M059J (cell line): ENCODE data around the gene ZNF391. TPM values are rescaled to one million over a fixed set of nuclear protein-coding genes. Genes with fewer than 3 reads are reported as not detected.
A peak's percentile ranks its signal among the peaks of the same experiment; 100 is the strongest.
"Not testable (repeated sequence)": the region's sequence is repeated elsewhere in the genome, so short reads cannot be mapped to it uniquely, and the experiment has no call there.

Experiments
- DNase-seq: peaks from one replicate; pipeline ENCODE4 v3.0.0-alpha.2; 2012; ENCODE audit warnings: low read depth
- total RNA-seq: library from RNA; depleted of rRNA; stranded (reverse); fragments of >200 nt; shearing (Covaris generic); gene quantifications from 2 replicates; pipeline ENCODE4 v1.2.3, GENCODE V29; 2014; rRNA removed

Gene ZNF391
- 5.2 and 6.6 TPM in 2 replicates for total RNA-seq

GRCh38 chr6:27388293-27389197 lies at the start of gene ZNF391:
ZNF391 (plus strand) TSS chr6:27388759; CDS start chr6:27400371, 11,612 bp downstream.
- peak; percentile 93 for DNase-seq

GRCh38 chr6:27352850-27353249 lies 35.7 kb upstream of the ZNF391 start:
- DNase-seq, result no peak

GRCh38 chr6:27358786-27359185 lies 29.8 kb upstream of the ZNF391 start:
- no peak for DNase-seq

GRCh38 chr6:27359231-27359630 lies 29.3 kb upstream of the ZNF391 start:
- DNase-seq, result no peak

- DNase-seq, result no peak
Measured at GRCh38 chr6:27368202-27368601, 20.4 kb upstream of the ZNF391 start.

- DNase-seq, result peak; percentile 76
Measured at GRCh38 chr6:27370391-27370790, 18.2 kb upstream of the ZNF391 start.

GRCh38 chr6:27374824-27375612 lies 13.5 kb upstream of the ZNF391 start:
- peak; percentile 84 for DNase-seq

GRCh38 chr6:27375613-27376079 lies 12.9 kb upstream of the ZNF391 start:
- peak; percentile 54 for DNase-seq

GRCh38 chr6:27378406-27378805 lies 10.2 kb upstream of the ZNF391 start:
- DNase-seq, result not testable (repeated sequence)

GRCh38 chr6:27381001-27381400 lies 7.6 kb upstream of the ZNF391 start:
- not testable (repeated sequence) for DNase-seq

GRCh38 chr6:27383011-27383410 lies 5.5 kb upstream of the ZNF391 start:
- no peak for DNase-seq

- no peak for DNase-seq
Measured at GRCh38 chr6:27383481-27383880, 5.1 kb upstream of the ZNF391 start.

- DNase-seq, result no peak
Measured at GRCh38 chr6:27392623-27393022, 4.1 kb downstream of the ZNF391 start.

- DNase-seq, result no peak
Measured at GRCh38 chr6:27394073-27394472, 5.5 kb downstream of the ZNF391 start.

GRCh38 chr6:27400877-27401642 lies 12.5 kb downstream of the ZNF391 start:
- DNase-seq, result no peak

GRCh38 chr6:27406085-27406484 lies 17.5 kb downstream of the ZNF391 start:
- peak; percentile 22 for DNase-seq

GRCh38 chr6:27407153-27407814 lies 18.7 kb downstream of the ZNF391 start:
- no peak for DNase-seq

- no peak for DNase-seq
Measured at GRCh38 chr6:27414300-27414699, 25.7 kb downstream of the ZNF391 start.

- no peak for DNase-seq
Measured at GRCh38 chr6:27414996-27415395, 26.4 kb downstream of the ZNF391 start.

GRCh38 chr6:27415898-27416297 lies 27.3 kb downstream of the ZNF391 start:
- peak; percentile 7 for DNase-seq

GRCh38 chr6:27419363-27419762 lies 30.8 kb downstream of the ZNF391 start:
- no peak for DNase-seq
